GM21576 (cell line): Measurements from ENCODE around the gene POM121L2.

Experiments
- ATAC-seq: cut with Tn5 transposase; IDR thresholded peaks from one replicate; pipeline ENCODE4 v1.9.1; 2021; ENCODE audit warnings: mild to moderate bottlenecking, moderate library complexity; ENCODE audit not compliant: unreplicated experiment

POM121L2 gene

GRCh38 chr6:27260836-27261375 is 51.2 kb downstream of the POM121L2 start:
- ATAC-seq, result no peak

GRCh38 chr6:27260369-27260768 is 51.7 kb downstream of the POM121L2 start:
- ATAC-seq, result no peak
